OCI-LY7 (cell line): Measurements from ENCODE around the gene POC1B.

Experiments
- EZH2phosphoT487 ChIP-seq: fragments of 200-600 bp; sonication (generic); IDR thresholded peaks from 2 replicates; pipeline ENCODE4 v1.6.1; 2018; ENCODE audit warnings: low read depth, borderline replicate concordance, mild to moderate bottlenecking, mixed run types, antibody characterized with exemption, low read length, moderate library complexity, mixed read lengths
- TF ChIP-seq, protein P1 (sequence below): fragments of 200-600 bp; sonication (generic); conservative IDR thresholded peaks from 2 replicates; pipeline ENCODE4 v1.5.1; 2014; ENCODE audit warnings: mild to moderate bottlenecking, antibody characterized with exemption, low read length, moderate library complexity, mixed read lengths

DNA sequence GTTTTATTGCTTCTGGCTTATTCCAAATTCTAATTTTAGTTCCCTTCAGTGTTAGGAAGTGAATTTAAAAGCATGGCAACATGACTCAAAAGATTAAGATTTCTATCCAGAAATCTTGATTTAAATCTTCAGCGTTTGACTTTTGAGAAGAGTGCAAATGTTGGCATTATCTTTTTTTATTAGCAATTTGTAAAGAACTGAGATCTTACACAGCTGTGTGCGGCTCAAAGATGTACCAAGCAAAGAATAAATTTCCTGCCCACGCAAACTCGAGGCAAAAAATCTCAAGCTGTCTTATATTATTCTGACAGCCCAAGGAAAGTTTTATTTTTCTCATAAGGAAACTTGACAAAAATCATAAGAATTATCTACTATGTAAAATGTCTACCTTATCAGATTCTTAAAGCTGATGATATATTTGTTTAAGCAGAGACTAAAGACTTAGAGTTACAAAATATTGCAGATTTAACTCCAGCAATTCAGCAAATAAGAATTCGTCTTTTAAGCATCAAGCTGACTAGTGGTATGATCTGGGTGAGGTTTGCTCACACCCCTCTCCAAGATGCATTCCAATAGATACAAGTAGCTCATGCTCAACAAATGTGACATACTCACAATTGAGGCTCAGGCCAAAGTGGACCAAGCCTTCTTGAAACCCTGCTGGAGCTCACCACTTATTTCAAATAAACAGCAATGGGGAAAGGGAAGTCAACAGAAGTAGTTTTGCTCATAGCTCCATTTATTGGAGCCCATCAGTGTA is 47.4 kb upstream of the POC1B start:
- TF ChIP-seq, protein P1, sequence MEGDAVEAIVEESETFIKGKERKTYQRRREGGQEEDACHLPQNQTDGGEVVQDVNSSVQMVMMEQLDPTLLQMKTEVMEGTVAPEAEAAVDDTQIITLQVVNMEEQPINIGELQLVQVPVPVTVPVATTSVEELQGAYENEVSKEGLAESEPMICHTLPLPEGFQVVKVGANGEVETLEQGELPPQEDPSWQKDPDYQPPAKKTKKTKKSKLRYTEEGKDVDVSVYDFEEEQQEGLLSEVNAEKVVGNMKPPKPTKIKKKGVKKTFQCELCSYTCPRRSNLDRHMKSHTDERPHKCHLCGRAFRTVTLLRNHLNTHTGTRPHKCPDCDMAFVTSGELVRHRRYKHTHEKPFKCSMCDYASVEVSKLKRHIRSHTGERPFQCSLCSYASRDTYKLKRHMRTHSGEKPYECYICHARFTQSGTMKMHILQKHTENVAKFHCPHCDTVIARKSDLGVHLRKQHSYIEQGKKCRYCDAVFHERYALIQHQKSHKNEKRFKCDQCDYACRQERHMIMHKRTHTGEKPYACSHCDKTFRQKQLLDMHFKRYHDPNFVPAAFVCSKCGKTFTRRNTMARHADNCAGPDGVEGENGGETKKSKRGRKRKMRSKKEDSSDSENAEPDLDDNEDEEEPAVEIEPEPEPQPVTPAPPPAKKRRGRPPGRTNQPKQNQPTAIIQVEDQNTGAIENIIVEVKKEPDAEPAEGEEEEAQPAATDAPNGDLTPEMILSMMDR: no peak
- no peak for TF ChIP-seq EZH2phosphoT487
